ENCODE results near the gene CDK16. TPM values are rescaled to one million over a fixed set of nuclear protein-coding genes. Genes with fewer than 3 reads are reported as not detected.

The CDK16 gene
- total RNA-seq, 1 experiment from 2014 or later = 168 TPM

DNA sequence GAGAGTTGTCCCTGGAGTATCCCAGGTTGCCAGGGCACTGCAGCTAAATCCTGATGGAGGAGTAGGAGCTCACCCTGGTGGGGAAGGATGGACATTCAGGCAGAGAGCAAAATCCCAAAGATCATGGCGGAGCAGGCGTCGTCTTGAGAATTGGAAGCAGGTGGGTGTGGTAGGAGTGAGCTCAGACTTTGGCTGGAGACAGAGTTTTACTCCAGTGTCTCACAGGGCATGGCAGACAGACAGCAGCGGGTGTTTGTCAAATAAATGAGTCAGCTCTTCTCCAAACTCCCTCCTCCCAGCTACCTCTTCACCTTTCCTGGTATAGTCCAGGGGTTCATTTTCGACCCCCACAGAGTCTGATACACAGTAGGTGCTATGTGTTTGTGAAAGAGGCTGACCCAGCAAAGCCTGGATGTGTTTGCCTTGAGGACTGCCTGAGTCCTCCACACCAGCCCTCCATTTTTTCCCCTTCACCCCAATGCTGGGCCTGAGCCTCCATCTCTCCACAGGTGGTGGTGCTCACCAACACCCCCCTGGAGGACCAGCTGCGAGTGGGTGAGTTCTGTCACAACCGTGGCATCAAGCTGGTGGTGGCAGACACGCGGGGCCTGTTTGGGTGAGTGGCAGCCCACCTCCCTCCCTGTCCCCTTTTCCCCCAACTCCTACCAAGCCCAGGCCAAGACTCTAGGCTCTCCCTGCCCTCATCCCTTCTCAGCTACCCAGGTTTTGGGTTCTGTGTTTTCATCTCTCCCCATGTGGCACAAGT, 17.9 kb upstream of the CDK16 start:
- H3K27me3 ChIP-seq (replicated peaks; ENCODE audit: insufficient read depth, low read depth, low read length, poor library complexity) = no peaks in the 10 kb centered on the region
- intact Hi-C loops (cut with micrococcal nuclease; ENCODE audit: unreplicated experiment) = no loop called here
- H3K36me3 ChIP-seq (ENCODE audit: insufficient read depth, low read length, poor library complexity, severe bottlenecking) = peaks cover 97% of the 10 kb centered on the region
- ChIA-PET POLR2A (ENCODE audit: low non-redundant PET) (no interaction called here), CTCF (no interaction called here)
- no peak overlapping the region for H3K27ac ChIP-seq (ENCODE audit: low read depth, low read length, poor library complexity, severe bottlenecking)
- no TSS peak for BruUV-seq (replicated peaks)
- TF ChIP-seq, protein P1, sequence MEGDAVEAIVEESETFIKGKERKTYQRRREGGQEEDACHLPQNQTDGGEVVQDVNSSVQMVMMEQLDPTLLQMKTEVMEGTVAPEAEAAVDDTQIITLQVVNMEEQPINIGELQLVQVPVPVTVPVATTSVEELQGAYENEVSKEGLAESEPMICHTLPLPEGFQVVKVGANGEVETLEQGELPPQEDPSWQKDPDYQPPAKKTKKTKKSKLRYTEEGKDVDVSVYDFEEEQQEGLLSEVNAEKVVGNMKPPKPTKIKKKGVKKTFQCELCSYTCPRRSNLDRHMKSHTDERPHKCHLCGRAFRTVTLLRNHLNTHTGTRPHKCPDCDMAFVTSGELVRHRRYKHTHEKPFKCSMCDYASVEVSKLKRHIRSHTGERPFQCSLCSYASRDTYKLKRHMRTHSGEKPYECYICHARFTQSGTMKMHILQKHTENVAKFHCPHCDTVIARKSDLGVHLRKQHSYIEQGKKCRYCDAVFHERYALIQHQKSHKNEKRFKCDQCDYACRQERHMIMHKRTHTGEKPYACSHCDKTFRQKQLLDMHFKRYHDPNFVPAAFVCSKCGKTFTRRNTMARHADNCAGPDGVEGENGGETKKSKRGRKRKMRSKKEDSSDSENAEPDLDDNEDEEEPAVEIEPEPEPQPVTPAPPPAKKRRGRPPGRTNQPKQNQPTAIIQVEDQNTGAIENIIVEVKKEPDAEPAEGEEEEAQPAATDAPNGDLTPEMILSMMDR (conservative IDR thresholded peaks at IDR 0.05; ENCODE audit: low read depth, low read length) = no peak
- no peak for TF ChIP-seq EZH2 (IDR thresholded peaks at IDR 0.05; ENCODE audit: borderline replicate concordance, low read depth, low read length, poor library complexity, severe bottlenecking)
- no peaks in the 10 kb centered on the region for H3K9me3 ChIP-seq (ENCODE audit: low read depth, low read length, poor library complexity, severe bottlenecking)
- DNase-seq (ENCODE audit: low spot score) = no peak
- peaks cover 9% of the 10 kb centered on the region for H3K4me1 ChIP-seq (ENCODE audit: insufficient read depth, low read length, poor library complexity, severe bottlenecking)
- H3K4me3 ChIP-seq (ENCODE audit: low read depth, low read length, poor library complexity, severe bottlenecking) = no peak overlapping the region

DNA sequence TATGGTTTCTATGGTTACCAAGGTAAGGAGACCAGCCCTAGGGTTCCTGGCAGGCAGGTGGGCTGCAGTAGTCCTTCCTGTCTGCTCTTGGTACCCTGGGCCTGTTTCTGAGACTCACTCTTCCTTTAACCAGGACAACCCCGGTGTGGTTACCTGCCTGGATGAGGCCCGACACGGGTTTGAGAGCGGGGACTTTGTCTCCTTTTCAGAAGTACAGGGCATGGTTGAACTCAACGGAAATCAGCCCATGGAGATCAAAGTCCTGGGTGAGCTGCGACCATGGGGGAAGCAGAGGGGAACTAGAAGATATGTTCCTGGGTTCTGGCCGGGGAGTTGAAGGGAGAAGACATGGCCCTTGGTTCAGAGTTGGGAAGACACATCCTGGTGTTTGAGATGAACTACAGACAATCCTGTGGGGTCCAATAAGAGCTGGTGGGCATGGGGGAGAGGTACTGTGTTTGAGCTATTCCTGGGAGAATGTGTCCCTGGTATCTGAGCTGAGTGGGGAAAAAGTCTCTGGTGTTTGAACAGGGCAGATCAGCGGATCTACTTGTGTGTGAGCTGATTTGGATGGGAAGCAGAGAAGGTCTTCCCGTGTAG, 17.0 kb upstream of the CDK16 start:
- TF ChIP-seq, protein P1 (conservative IDR thresholded peaks at IDR 0.05; ENCODE audit: low read depth, low read length) = no peak
- TF ChIP-seq EZH2 (IDR thresholded peaks at IDR 0.05; ENCODE audit: borderline replicate concordance, low read depth, low read length, poor library complexity, severe bottlenecking) = no peak
- DNase-seq (ENCODE audit: low spot score) = no peak
- no peak overlapping the region for H3K4me3 ChIP-seq (ENCODE audit: low read depth, low read length, poor library complexity, severe bottlenecking)
- intact Hi-C loops (cut with micrococcal nuclease; ENCODE audit: unreplicated experiment) = no loop called here
- H3K36me3 ChIP-seq (ENCODE audit: insufficient read depth, low read length, poor library complexity, severe bottlenecking) = peaks cover 97% of the 10 kb centered on the region
- H3K27ac ChIP-seq (ENCODE audit: low read depth, low read length, poor library complexity, severe bottlenecking) = no peak overlapping the region
- H3K27me3 ChIP-seq (replicated peaks; ENCODE audit: insufficient read depth, low read depth, low read length, poor library complexity) = no peaks in the 10 kb centered on the region
- no peaks in the 10 kb centered on the region for H3K9me3 ChIP-seq (ENCODE audit: low read depth, low read length, poor library complexity, severe bottlenecking)
- peaks cover under 1% of the 10 kb centered on the region for H3K4me1 ChIP-seq (ENCODE audit: insufficient read depth, low read length, poor library complexity, severe bottlenecking)
- POLR2A ChIA-PET (ENCODE audit: low non-redundant PET) = no interaction called here
- CTCF ChIA-PET = no interaction called here
- BruUV-seq (replicated peaks) = no TSS peak

DNA sequence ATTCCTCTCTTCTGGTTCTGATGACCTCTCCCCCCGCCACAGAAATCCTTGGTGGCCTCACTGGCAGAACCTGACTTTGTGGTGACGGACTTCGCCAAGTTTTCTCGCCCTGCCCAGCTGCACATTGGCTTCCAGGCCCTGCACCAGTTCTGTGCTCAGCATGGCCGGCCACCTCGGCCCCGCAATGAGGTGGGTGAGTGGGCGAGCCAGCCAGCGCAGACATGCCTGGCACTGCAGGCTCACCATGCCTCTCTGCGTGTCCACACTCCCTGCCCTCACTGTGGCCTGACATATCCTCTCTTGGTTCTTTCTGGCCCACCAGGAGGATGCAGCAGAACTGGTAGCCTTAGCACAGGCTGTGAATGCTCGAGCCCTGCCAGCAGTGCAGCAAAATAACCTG, 16.2 kb upstream of the CDK16 start:
- Histone ChIP-seq H3K4me1 (ENCODE audit: insufficient read depth, low read length, poor library complexity, severe bottlenecking) (no peaks in the 10 kb centered on the region), H3K4me3 (ENCODE audit: low read depth, low read length, poor library complexity, severe bottlenecking) (no peak overlapping the region), H3K9me3 (ENCODE audit: low read depth, low read length, poor library complexity, severe bottlenecking) (no peaks in the 10 kb centered on the region), H3K27ac (ENCODE audit: low read depth, low read length, poor library complexity, severe bottlenecking) (no peak overlapping the region), H3K36me3 (ENCODE audit: insufficient read depth, low read length, poor library complexity, severe bottlenecking) (peaks cover 99% of the 10 kb centered on the region), H3K27me3 (replicated peaks; ENCODE audit: insufficient read depth, low read depth, low read length, poor library complexity) (no peaks in the 10 kb centered on the region)
- BruUV-seq (replicated peaks) = no TSS peak
- POLR2A ChIA-PET (ENCODE audit: low non-redundant PET) = no interaction called here
- CTCF ChIA-PET = no interaction called here
- TF ChIP-seq, protein P1 (conservative IDR thresholded peaks at IDR 0.05; ENCODE audit: low read depth, low read length) = no peak
- no peak for TF ChIP-seq EZH2 (IDR thresholded peaks at IDR 0.05; ENCODE audit: borderline replicate concordance, low read depth, low read length, poor library complexity, severe bottlenecking)
- no peak for DNase-seq (ENCODE audit: low spot score)
- intact Hi-C loops (cut with micrococcal nuclease; ENCODE audit: unreplicated experiment) = no loop called here
